Endothelial cell of umbilical vein (primary cell): ENCODE measurements around the gene STAG1. TPM values are rescaled to one million over a fixed set of nuclear protein-coding genes. Genes with fewer than 3 reads are reported as not detected.

ENCODE experiments used
- BruUV-seq: library from RNA; stranded (reverse); fragments of 400-500 nt; replicated peaks from 2 replicates; lab custom pipeline; 2021; lab: Mats Ljungman, UMichigan
- CTCF ChIA-PET: fragments of 300-600, 350-600 bp; sonication (Branson Sonifier 250); formaldehyde crosslinking; loops from one replicate; lab custom pipeline; 2021; ENCODE audit warnings: antibody characterized with exemption, inconsistent platforms; lab: Charles Lee
- POLR2A ChIA-PET: fragments of 300-600, 350-600 bp; sonication (Branson Sonifier 250); formaldehyde crosslinking; loops from one replicate; lab custom pipeline; 2021; ENCODE audit warnings: antibody characterized with exemption, inconsistent platforms; lab: Charles Lee
- DNase-seq: peaks from one replicate; pipeline ENCODE4 v3.0.0-alpha.2; 2011; ENCODE audit warnings: low read depth, low spot score
- FAIRE-seq: peaks from 2 replicates; lab custom pipeline; 2011; peaks lifted over from hg19 to GRCh38; lab: Jason Lieb, UNC
- H2AFZ ChIP-seq: 2 replicates; pipeline ENCODE4 v1.6.0; 2012; ENCODE audit warnings: low read depth, low read length, control low read depth, inconsistent platforms
- H3K27ac ChIP-seq: 2 replicates; pipeline ENCODE4 v1.5.1; 2011; ENCODE audit warnings: low read depth, mild to moderate bottlenecking, control low read depth, low read length, moderate library complexity; ENCODE audit not compliant: insufficient read depth
- H3K27me3 ChIP-seq, 2 experiments: 2 replicates each; pipeline versions ENCODE4 v1.6.0 to v1.6.1; 2011; ENCODE audit warnings: low read length in 2 of 2, mixed read lengths in 1 of 2; ENCODE audit not compliant: control insufficient read depth in 2 of 2, insufficient read depth in 2 of 2
- H3K36me3 ChIP-seq, 2 experiments: 2 replicates in 1 of 2; 3 replicates in 1 of 2; pipeline ENCODE4 v1.5.1; 2011; ENCODE audit warnings: low read length in 2 of 2, mild to moderate bottlenecking in 1 of 2, moderate library complexity in 1 of 2; ENCODE audit not compliant: control insufficient read depth in 2 of 2, insufficient read depth in 2 of 2; ENCODE audit errors: extremely low read depth in 1 of 2
- H3K4me1 ChIP-seq: 3 replicates; pipeline ENCODE4 v1.5.1; 2011; ENCODE audit warnings: mild to moderate bottlenecking, low read length; ENCODE audit not compliant: control insufficient read depth, insufficient read depth; ENCODE audit errors: extremely low read depth
- H3K4me2 ChIP-seq: 2 replicates; pipeline ENCODE4 v1.6.1; 2011; ENCODE audit warnings: low read length, control low read depth, mixed read lengths; ENCODE audit not compliant: insufficient read depth
- H3K4me3 ChIP-seq, 3 experiments: fragments of 200-600 bp in 1 of 3; sonication (generic), shearing (Covaris generic) in 1 of 3; replicated peaks in 1 of 3; 2 replicates each; pipeline ENCODE4 v1.5.1; 2011 to 2016; ENCODE audit warnings: control low read depth in 3 of 3, low read length in 3 of 3, mild to moderate bottlenecking in 2 of 3, inconsistent platforms in 1 of 3, low read depth in 1 of 3, moderate library complexity in 1 of 3; ENCODE audit not compliant: insufficient read depth in 1 of 3
- H3K79me2 ChIP-seq: 2 replicates; pipeline ENCODE4 v1.6.0; 2012; ENCODE audit warnings: low read length, inconsistent platforms; ENCODE audit not compliant: control insufficient read depth, insufficient read depth
- H3K9ac ChIP-seq: replicated peaks from 2 replicates; pipeline ENCODE3; 2011; ENCODE audit warnings: low read length, control low read depth; ENCODE audit not compliant: insufficient read depth; ENCODE audit errors: extremely low read depth
- H3K9me1 ChIP-seq: replicated peaks from 3 replicates; pipeline ENCODE4 v1.6.0; 2011; ENCODE audit warnings: mild to moderate bottlenecking, low read length; ENCODE audit not compliant: control insufficient read depth, insufficient read depth; ENCODE audit errors: extremely low read depth
- H3K9me3 ChIP-seq: replicated peaks from 2 replicates; pipeline ENCODE4 v1.5.1; 2012; ENCODE audit warnings: low read length, inconsistent platforms; ENCODE audit not compliant: control insufficient read depth, insufficient read depth
- H4K20me1 ChIP-seq: replicated peaks from 2 replicates; pipeline ENCODE3; 2011; ENCODE audit warnings: mild to moderate bottlenecking, low read length; ENCODE audit not compliant: control insufficient read depth, insufficient read depth; ENCODE audit errors: extremely low read depth
- EZH2 ChIP-seq: IDR thresholded peaks from 2 replicates; pipeline ENCODE4 v1.6.1; 2012; ENCODE audit warnings: borderline replicate concordance, low read depth, mild to moderate bottlenecking, moderate library complexity, low read length, inconsistent platforms; ENCODE audit not compliant: severe bottlenecking
- FOS ChIP-seq: IDR thresholded peaks from 2 replicates; pipeline ENCODE4 v1.6.1; 2011; ENCODE audit warnings: mild to moderate bottlenecking, low read length, moderate library complexity, borderline replicate concordance; ENCODE audit not compliant: insufficient read depth
- GATA2 ChIP-seq: IDR thresholded peaks from 2 replicates; pipeline ENCODE4 v1.7.0; 2011; ENCODE audit warnings: low read depth, mild to moderate bottlenecking, moderate library complexity, mixed read lengths, low read length; ENCODE audit not compliant: insufficient read length, insufficient read depth
- JUN ChIP-seq: IDR thresholded peaks from 2 replicates; pipeline ENCODE4 v1.6.1; 2011; ENCODE audit warnings: borderline replicate concordance, low read depth; ENCODE audit not compliant: insufficient read length, insufficient read depth
- MYC ChIP-seq: IDR thresholded peaks from one replicate; pipeline ENCODE4 v1.6.1; 2011; ENCODE audit warnings: mild to moderate bottlenecking, low read depth, low read length
- POLR2A ChIP-seq: IDR thresholded peaks from 2 replicates; pipeline ENCODE4 v1.6.1; 2012; ENCODE audit warnings: low read depth, mild to moderate bottlenecking, control low read depth, low read length
- POLR2AphosphoS5 ChIP-seq: IDR thresholded peaks from 2 replicates; pipeline ENCODE4 v1.6.1; 2012; ENCODE audit warnings: low read depth, mild to moderate bottlenecking, control low read depth, low read length, moderate library complexity; ENCODE audit not compliant: insufficient read depth
- dilution Hi-C: fragments of 300-500 bp; cut with MboI; formaldehyde crosslinking; loops from one replicate; pipeline ENCODE4 v1.15.0; 2019; ENCODE audit warnings: low sequenced_read_pairs; ENCODE audit not compliant: extremely low pct_ligation_motif_present
- intact Hi-C: fragments of 100-400 bp; cut with micrococcal nuclease; formaldehyde crosslinking; loops from one replicate; pipeline ENCODE4 v1.10.0; 2022
- polyA plus RNA-seq, 4 experiments: library from polyadenylated mRNA; depleted of rRNA in 3 of 4; stranded (reverse) in 3 of 4; unstranded in 1 of 4; fragments of >200 nt; gene quantifications; 2 replicates each; pipeline versions ENCODE4 v1.2.1 to v1.2.3, GENCODE V29; 2011 to 2012; ENCODE audit warnings: missing spikeins in 1 of 4
- total RNA-seq: library from RNA; stranded (reverse); gene quantifications from 2 replicates; pipeline ENCODE4 v1.2.3, GENCODE V29; 2021
- TF ChIP-seq, protein P1 (sequence below): IDR thresholded peaks from 2 replicates; pipeline ENCODE4 v1.6.1; 2011; ENCODE audit not compliant: insufficient read depth, insufficient read length
- TF ChIP-seq, protein P2 (sequence below), 2 donors: IDR thresholded peaks; 1 replicate in 1 of 2; 2 replicates in 1 of 2; pipeline ENCODE4 v1.5.1; 2011; ENCODE audit warnings: low read length in 2 of 2, mild to moderate bottlenecking in 2 of 2, moderate library complexity in 2 of 2, control low read depth in 1 of 2, inconsistent platforms in 1 of 2, low read depth in 1 of 2; ENCODE audit not compliant: insufficient read depth in 1 of 2; ENCODE audit errors: extremely low read depth in 1 of 2

STAG1 gene
- total and polyA plus RNA-seq, 2 donors (not counting 3 experiments of a cell fraction or from before 2014, with no cell fraction given): 7.4 to 42.1 TPM

DNA sequence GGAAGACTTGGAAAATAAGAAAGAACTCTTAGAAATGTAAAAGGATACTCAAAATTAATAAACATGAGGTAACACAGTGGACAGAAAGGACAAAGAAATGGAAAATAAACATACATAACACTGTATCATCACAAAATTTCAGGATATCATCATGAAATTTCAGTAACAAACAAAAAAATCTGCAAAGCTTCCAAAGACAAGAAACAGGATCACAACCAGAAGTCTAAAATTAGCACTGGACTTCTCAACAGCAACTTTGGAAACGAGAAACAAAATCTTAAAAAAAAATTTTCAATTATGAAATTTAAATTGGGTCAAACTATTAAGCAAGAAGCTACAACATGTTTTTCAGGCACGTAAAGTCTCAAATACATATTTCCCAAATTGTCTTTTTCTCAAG lies 238.8 kb downstream of the STAG1 start:
- intact Hi-C loops (no loop called here), dilution Hi-C loops (no loop called here)
- H3K9ac ChIP-seq: no peak overlapping the region
- DNase-seq (no peak), FAIRE-seq (no peak)
- TF ChIP-seq POLR2A (no peak), MYC (no peak), GATA2 (no peak), FOS (no peak)
- TF ChIP-seq, protein P1, sequence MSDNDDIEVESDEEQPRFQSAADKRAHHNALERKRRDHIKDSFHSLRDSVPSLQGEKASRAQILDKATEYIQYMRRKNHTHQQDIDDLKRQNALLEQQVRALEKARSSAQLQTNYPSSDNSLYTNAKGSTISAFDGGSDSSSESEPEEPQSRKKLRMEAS: no peak
- no peaks in the 10 kb centered on the region for H3K79me2 ChIP-seq
- H3K4me3 ChIP-seq: no peak overlapping the region
- no peaks in the 10 kb centered on the region for H3K9me1 ChIP-seq
- peaks cover 2% of the 10 kb centered on the region for H3K4me1 ChIP-seq
- H3K27me3 ChIP-seq: no peaks in the 10 kb centered on the region
- no peaks in the 10 kb centered on the region for H3K9me3 ChIP-seq
- no peaks in the 10 kb centered on the region for H4K20me1 ChIP-seq
- ChIA-PET POLR2A (no interaction called here), CTCF (no interaction called here)
- H3K27ac ChIP-seq: no peak overlapping the region
- H3K36me3 ChIP-seq: no peaks in the 10 kb centered on the region
- BruUV-seq: no TSS peak
- no peak overlapping the region for H3K4me2 ChIP-seq
- no peak overlapping the region for H2AFZ ChIP-seq

DNA sequence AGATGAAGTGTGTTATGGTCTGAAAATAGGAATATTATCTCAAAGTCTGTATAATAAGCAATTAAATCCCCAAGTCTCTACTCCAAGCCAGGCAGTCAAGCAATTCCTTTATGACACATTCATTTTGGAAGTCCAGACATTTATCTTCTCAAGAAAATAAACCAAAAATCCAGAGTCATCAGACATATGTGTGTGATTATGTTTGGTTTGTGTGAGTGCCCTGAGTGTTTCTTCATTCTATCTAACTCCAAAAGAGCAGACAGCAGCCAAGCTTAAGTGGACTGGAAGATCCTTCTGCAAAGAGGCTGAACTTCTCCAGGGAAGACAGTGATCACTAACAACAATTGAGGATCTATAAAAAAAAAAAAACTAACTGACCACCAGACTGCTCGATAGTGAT lies 239.8 kb downstream of the STAG1 start:
- FAIRE-seq: no peak
- Histone ChIP-seq H3K79me2 (no peaks in the 10 kb centered on the region), H3K9ac (no peak overlapping the region), H2AFZ (no peak overlapping the region), H4K20me1 (no peaks in the 10 kb centered on the region), H3K27me3 (no peaks in the 10 kb centered on the region), H3K9me3 (no peaks in the 10 kb centered on the region), H3K4me2 (no peak overlapping the region), H3K9me1 (no peaks in the 10 kb centered on the region), H3K4me3 (no peak overlapping the region), H3K36me3 (no peaks in the 10 kb centered on the region), H3K4me1 (peaks cover 2% of the 10 kb centered on the region), H3K27ac (no peak overlapping the region)
- CTCF ChIA-PET: interaction anchor here (0.9 to 1.0 kb wide), 2 partner anchors 121 to 240 kb away, joined by 3 to 4 read pairs; partner anchors contain the start of gene STAG1
- intact Hi-C loops: no loop called here
- BruUV-seq: no TSS peak
- DNase-seq: no peak
- POLR2A ChIA-PET: no interaction called here
- TF ChIP-seq, protein P1: no peak
- TF ChIP-seq POLR2AphosphoS5 (no peak), EZH2 (no peak), GATA2 (no peak), JUN (no peak), POLR2A (no peak), FOS (no peak), MYC (no peak)
- TF ChIP-seq, protein P2, sequence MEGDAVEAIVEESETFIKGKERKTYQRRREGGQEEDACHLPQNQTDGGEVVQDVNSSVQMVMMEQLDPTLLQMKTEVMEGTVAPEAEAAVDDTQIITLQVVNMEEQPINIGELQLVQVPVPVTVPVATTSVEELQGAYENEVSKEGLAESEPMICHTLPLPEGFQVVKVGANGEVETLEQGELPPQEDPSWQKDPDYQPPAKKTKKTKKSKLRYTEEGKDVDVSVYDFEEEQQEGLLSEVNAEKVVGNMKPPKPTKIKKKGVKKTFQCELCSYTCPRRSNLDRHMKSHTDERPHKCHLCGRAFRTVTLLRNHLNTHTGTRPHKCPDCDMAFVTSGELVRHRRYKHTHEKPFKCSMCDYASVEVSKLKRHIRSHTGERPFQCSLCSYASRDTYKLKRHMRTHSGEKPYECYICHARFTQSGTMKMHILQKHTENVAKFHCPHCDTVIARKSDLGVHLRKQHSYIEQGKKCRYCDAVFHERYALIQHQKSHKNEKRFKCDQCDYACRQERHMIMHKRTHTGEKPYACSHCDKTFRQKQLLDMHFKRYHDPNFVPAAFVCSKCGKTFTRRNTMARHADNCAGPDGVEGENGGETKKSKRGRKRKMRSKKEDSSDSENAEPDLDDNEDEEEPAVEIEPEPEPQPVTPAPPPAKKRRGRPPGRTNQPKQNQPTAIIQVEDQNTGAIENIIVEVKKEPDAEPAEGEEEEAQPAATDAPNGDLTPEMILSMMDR (IDR thresholded peaks at IDR 0.05; ENCODE audit: extremely low read depth in 1 of 2, insufficient read depth in 1 of 2, low read depth in 1 of 2, low read length in 2 of 2): no peak
- dilution Hi-C loops: no loop called here
